HepG2 (cell line): ENCODE results near the gene ELN. TPM values are rescaled to one million over a fixed set of nuclear protein-coding genes. Genes with fewer than 3 reads are reported as not detected.
A peak's percentile ranks its signal among the peaks of the same experiment; 100 is the strongest.

ENCODE experiments used
- RERE ChIP-seq: IDR thresholded peaks from 2 replicates; pipeline ENCODE4 v1.6.1; 2016; ENCODE audit warnings: low read depth, missing genetic modification reagents, missing compliant biosample characterization
- ZNF687 ChIP-seq: sonication (generic); formaldehyde crosslinking; IDR thresholded peaks from 2 replicates; pipeline ENCODE4 v1.5.1; 2020; ENCODE audit warnings: mild to moderate bottlenecking, missing genetic modification reagents, moderate library complexity
- polyA plus RNA-seq, 8 experiments: library from polyadenylated mRNA; depleted of rRNA in 3 of 8; stranded (reverse) in 7 of 8; unstranded in 1 of 8; fragments of >200 nt; fragmentation: Illumina TruSeq in 4 of 8; extraction: Trizol in 4 of 8; gene quantifications; 2 replicates each; pipeline versions ENCODE4 v1.2.1 to v1.2.3, GENCODE V29; 2011 to 2016; ENCODE audit warnings: low read depth in 4 of 8, missing spikeins in 1 of 8, mixed read lengths in 1 of 8; ENCODE audit not compliant: insufficient read depth in 1 of 8
- total RNA-seq, 5 experiments: library from RNA; depleted of rRNA; stranded (reverse); fragments of >200 nt; fragmentation: Illumina TruSeq; extraction: Trizol; gene quantifications; 2 replicates each; pipeline ENCODE4 v1.2.3, GENCODE V29; 2016; ENCODE audit warnings: low read depth in 1 of 5

Gene ELN
- total and polyA plus RNA-seq, 2 of the 13 experiments (the other 11 are each of a cell fraction or from before 2014, with no cell fraction given), result 0.15 to 0.37 TPM

DNA sequence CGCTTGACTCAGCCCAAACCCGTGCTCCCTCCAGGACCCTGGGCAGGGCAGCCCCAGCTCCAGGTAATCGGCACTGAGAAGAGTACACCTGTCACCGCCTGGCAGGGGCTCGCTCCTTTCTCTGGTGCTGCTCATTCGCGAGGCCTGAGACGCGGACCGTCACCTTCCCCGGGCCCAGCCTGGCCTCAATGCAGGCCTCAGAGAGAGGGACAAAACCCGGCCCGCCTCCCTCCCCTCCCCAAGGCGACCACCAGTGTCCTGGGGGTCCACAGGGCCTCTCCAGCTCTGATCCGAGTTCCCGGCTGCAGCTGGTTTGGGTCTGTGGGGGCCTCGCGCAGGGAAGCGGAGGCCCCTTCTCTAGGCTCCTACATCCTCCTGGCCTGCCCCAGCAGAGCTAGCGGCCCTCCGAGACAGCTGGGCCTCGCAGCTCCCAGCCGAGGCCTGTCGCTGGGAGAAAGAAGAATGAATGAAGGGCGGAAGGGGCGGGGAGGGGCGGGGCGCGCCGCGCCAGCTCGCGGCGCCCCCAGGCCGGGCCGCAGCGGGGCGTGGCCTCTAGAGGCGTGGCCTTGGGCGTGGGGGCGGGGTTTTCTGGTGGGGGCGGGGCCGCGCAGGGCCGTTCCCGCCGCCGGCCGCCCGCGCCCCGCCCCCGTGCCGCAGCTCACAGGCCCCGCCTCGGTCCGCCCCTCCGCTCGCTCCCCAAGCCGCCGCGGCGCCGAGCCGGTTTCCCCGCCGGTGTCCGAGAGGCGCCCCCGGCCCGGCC, 55.3 kb downstream of the ELN start, which contains the start of gene LIMK1 (continued):
- TF ChIP-seq RERE (CRISPR knock-in tag) (no peak; the same call in 1 of the 2 replicates), ZNF687 (CRISPR knock-in tag) (peak; percentile 66)
